Breast epithelium (tissue), 3 donors: ENCODE results near the gene CASZ1.

ENCODE experiments used
- POLR2A ChIP-seq: fragments of 450-650 bp; IDR thresholded peaks from one replicate; pipeline ENCODE4 v1.6.1; 2016; ENCODE audit warnings: antibody characterized with exemption, mild to moderate bottlenecking, moderate library complexity
- TF ChIP-seq, protein P1 (sequence below), 3 donors: fragments of 450-650 bp; IDR thresholded peaks; one replicate each; pipeline ENCODE4 v1.5.1; 2016 to 2017; ENCODE audit warnings: antibody characterized with exemption in 3 of 3, mild to moderate bottlenecking in 3 of 3, moderate library complexity in 3 of 3

DNA sequence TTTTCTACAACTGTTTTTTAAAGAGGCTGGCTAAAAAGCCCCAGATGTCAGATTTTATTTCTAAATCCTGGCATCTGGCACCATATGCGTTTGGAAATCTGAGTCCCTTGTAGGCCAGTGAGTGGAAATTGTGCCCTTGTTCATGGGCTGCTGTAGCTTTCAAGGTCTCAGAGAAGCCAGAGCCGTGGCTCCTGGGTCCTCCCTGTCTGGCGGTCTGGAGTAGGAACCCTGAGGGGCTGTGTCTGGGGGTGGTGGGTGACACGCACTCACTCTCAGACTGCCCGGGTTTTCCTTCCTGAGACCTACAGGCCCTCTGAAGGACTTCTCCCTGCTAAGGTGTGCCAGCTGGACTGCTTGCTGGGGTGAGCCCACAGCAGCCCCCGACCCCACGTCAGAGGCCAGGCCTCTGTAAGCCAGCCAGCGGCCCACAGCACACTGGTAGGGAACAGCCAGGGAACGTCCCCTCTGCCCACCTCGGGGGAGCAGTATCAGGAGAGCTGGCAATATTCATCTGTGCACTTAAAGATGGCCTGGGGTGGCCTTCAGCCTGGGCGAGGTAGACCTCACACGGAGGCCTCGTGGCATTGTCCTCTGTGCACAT lies 170.2 kb downstream of the CASZ1 start:
- TF ChIP-seq, protein P1, sequence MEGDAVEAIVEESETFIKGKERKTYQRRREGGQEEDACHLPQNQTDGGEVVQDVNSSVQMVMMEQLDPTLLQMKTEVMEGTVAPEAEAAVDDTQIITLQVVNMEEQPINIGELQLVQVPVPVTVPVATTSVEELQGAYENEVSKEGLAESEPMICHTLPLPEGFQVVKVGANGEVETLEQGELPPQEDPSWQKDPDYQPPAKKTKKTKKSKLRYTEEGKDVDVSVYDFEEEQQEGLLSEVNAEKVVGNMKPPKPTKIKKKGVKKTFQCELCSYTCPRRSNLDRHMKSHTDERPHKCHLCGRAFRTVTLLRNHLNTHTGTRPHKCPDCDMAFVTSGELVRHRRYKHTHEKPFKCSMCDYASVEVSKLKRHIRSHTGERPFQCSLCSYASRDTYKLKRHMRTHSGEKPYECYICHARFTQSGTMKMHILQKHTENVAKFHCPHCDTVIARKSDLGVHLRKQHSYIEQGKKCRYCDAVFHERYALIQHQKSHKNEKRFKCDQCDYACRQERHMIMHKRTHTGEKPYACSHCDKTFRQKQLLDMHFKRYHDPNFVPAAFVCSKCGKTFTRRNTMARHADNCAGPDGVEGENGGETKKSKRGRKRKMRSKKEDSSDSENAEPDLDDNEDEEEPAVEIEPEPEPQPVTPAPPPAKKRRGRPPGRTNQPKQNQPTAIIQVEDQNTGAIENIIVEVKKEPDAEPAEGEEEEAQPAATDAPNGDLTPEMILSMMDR (IDR thresholded peaks at IDR 0.05): no peak
- TF ChIP-seq POLR2A: no peak
